Mammary epithelial cell (primary cell): ENCODE measurements around the gene RRM1.

ENCODE experiments used
- CTCF ChIP-seq, 2 donors: IDR thresholded peaks in 1 of 2; conservative IDR thresholded peaks in 1 of 2; 2 replicates each; pipeline ENCODE4 v1.5.1; 2011 to 2012; ENCODE audit warnings: inconsistent platforms in 2 of 2, low read length in 2 of 2, mild to moderate bottlenecking in 2 of 2, control low read depth in 1 of 2, low read depth in 1 of 2; ENCODE audit not compliant: insufficient read depth in 1 of 2; ENCODE audit errors: extremely low read depth in 1 of 2
- EZH2 ChIP-seq: IDR thresholded peaks from 2 replicates; pipeline ENCODE4 v1.6.1; 2012; ENCODE audit warnings: low read length, inconsistent platforms, borderline replicate concordance

GRCh38 chr11:4140067-4140636, 45.6 kb downstream of the RRM1 start:
- TF ChIP-seq CTCF (conservative IDR thresholded peaks at IDR 0.05 in 1 of 2, IDR thresholded peaks at IDR 0.05 in 1 of 2; ENCODE audit: extremely low read depth in 1 of 2, insufficient read depth in 1 of 2, low read depth in 1 of 2, low read length in 2 of 2) (no peak), EZH2 (no peak)
